ENCODE measurements around the gene RAB22A. TPM values are rescaled to one million over a fixed set of nuclear protein-coding genes. Genes with fewer than 3 reads are reported as not detected.

The RAB22A gene
- total RNA-seq, 2 donors from 2014 or later, result 17.5 to 22.0 TPM

GRCh38 chr20:58399926-58400325, 90.4 kb downstream of the RAB22A start:
- H3K4me3 ChIP-seq, result no peak overlapping the region
- no peak for DNase-seq
- no peak overlapping the region for H3K9ac ChIP-seq (ENCODE audit: low read depth in 2 of 2, low read length in 2 of 2)
- no peaks in the 10 kb centered on the region for H3K27me3 ChIP-seq
- no peak overlapping the region for H3K27ac ChIP-seq
- H3K9me3 ChIP-seq, result no peaks in the 10 kb centered on the region
- no peaks in the 10 kb centered on the region for H3K36me3 ChIP-seq
- H3K4me1 ChIP-seq, result no peaks in the 10 kb centered on the region
- TF ChIP-seq CTCF (IDR thresholded peaks at IDR 0.05), result no peak
- intact Hi-C loops (cut with DNase I), result no loop called here

GRCh38 chr20:58401162-58401561, 91.6 kb downstream of the RAB22A start:
- no peaks in the 10 kb centered on the region for H3K9me3 ChIP-seq
- H3K4me1 ChIP-seq, result no peaks in the 10 kb centered on the region
- TF ChIP-seq CTCF (IDR thresholded peaks at IDR 0.05), result no peak
- H3K9ac ChIP-seq (ENCODE audit: low read depth in 2 of 2, low read length in 2 of 2), result no peak overlapping the region
- DNase-seq, result no peak
- no peak overlapping the region for H3K4me3 ChIP-seq
- no peaks in the 10 kb centered on the region for H3K27me3 ChIP-seq
- no peak overlapping the region for H3K27ac ChIP-seq
- no peaks in the 10 kb centered on the region for H3K36me3 ChIP-seq
- intact Hi-C loops (cut with DNase I), result no loop called here

- no peak overlapping the region for H3K27ac ChIP-seq
- TF ChIP-seq CTCF (IDR thresholded peaks at IDR 0.05), result no peak
- intact Hi-C loops (cut with DNase I), result no loop called here
- DNase-seq, result no peak
- no peaks in the 10 kb centered on the region for H3K4me1 ChIP-seq
- H3K4me3 ChIP-seq, result no peak overlapping the region
- no peaks in the 10 kb centered on the region for H3K27me3 ChIP-seq
- H3K9me3 ChIP-seq, result no peaks in the 10 kb centered on the region
- no peaks in the 10 kb centered on the region for H3K36me3 ChIP-seq
- no peak overlapping the region for H3K9ac ChIP-seq (ENCODE audit: low read depth in 2 of 2, low read length in 2 of 2)
These were observed 92.8 kb downstream of the RAB22A start for GRCh38 chr20:58402305-58402704.

GRCh38 chr20:58402827-58403226, 93.3 kb downstream of the RAB22A start:
- no peak for TF ChIP-seq CTCF (IDR thresholded peaks at IDR 0.05)
- no peaks in the 10 kb centered on the region for H3K36me3 ChIP-seq
- no peak overlapping the region for H3K9ac ChIP-seq (ENCODE audit: low read depth in 2 of 2, low read length in 2 of 2)
- H3K27me3 ChIP-seq, result no peaks in the 10 kb centered on the region
- H3K4me1 ChIP-seq, result no peaks in the 10 kb centered on the region
- H3K27ac ChIP-seq, result no peak overlapping the region
- no peaks in the 10 kb centered on the region for H3K9me3 ChIP-seq
- intact Hi-C loops (cut with DNase I), result no loop called here
- H3K4me3 ChIP-seq, result no peak overlapping the region
- no peak for DNase-seq

- intact Hi-C loops (cut with DNase I), result no loop called here
- no peak for TF ChIP-seq CTCF (IDR thresholded peaks at IDR 0.05)
- Histone ChIP-seq H3K27ac (no peak overlapping the region), H3K27me3 (no peaks in the 10 kb centered on the region), H3K9me3 (no peaks in the 10 kb centered on the region), H3K4me3 (no peak overlapping the region), H3K36me3 (no peaks in the 10 kb centered on the region), H3K9ac (ENCODE audit: low read depth in 2 of 2, low read length in 2 of 2) (no peak overlapping the region), H3K4me1 (no peaks in the 10 kb centered on the region)
- DNase-seq, result no peak
These were observed 93.8 kb downstream of the RAB22A start for GRCh38 chr20:58403272-58403671.
